ENCODE data around the gene KCNMB1.
A peak's percentile ranks its signal among the peaks of the same experiment; 100 is the strongest.

Gene KCNMB1

GRCh38 chr5:170423692-170424091, 34.5 kb upstream of the KCNMB1 start:
- Histone ChIP-seq H3K27ac (ENCODE audit: low read depth, low read length) (no peak overlapping the region), H3K4me2 (ENCODE audit: low read length) (no peak overlapping the region), H3K79me2 (ENCODE audit: control insufficient read depth, low read length) (no peaks in the 10 kb centered on the region), H3K9me3 (ENCODE audit: control insufficient read depth, insufficient read depth, low read length) (no peaks in the 10 kb centered on the region), H4K20me1 (ENCODE audit: control insufficient read depth, insufficient read depth, low read depth, low read length) (no peaks in the 10 kb centered on the region), H3K4me1 (ENCODE audit: control insufficient read depth, low read length) (no peaks in the 10 kb centered on the region), H3K9me2 (replicated peaks; ENCODE audit: control insufficient read depth, low read length) (no peaks in the 10 kb centered on the region), H3K36me3 (ENCODE audit: control insufficient read depth, low read length) (no peaks in the 10 kb centered on the region), H3F3A (ENCODE audit: control insufficient read depth, insufficient read depth) (no peaks in the 10 kb centered on the region), H3K4me3 (ENCODE audit: low read length) (no peak overlapping the region), H3K27me3 (ENCODE audit: control insufficient read depth, low read length) (peaks cover 19% of the 10 kb centered on the region)
- no peak for TF ChIP-seq EZH2phosphoT487 (IDR thresholded peaks at IDR 0.05; ENCODE audit: borderline replicate concordance, low read length)
- TF ChIP-seq, protein P1, sequence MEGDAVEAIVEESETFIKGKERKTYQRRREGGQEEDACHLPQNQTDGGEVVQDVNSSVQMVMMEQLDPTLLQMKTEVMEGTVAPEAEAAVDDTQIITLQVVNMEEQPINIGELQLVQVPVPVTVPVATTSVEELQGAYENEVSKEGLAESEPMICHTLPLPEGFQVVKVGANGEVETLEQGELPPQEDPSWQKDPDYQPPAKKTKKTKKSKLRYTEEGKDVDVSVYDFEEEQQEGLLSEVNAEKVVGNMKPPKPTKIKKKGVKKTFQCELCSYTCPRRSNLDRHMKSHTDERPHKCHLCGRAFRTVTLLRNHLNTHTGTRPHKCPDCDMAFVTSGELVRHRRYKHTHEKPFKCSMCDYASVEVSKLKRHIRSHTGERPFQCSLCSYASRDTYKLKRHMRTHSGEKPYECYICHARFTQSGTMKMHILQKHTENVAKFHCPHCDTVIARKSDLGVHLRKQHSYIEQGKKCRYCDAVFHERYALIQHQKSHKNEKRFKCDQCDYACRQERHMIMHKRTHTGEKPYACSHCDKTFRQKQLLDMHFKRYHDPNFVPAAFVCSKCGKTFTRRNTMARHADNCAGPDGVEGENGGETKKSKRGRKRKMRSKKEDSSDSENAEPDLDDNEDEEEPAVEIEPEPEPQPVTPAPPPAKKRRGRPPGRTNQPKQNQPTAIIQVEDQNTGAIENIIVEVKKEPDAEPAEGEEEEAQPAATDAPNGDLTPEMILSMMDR (IDR thresholded peaks at IDR 0.05; ENCODE audit: low read depth, low read length, poor library complexity, severe bottlenecking), result no peak

GRCh38 chr5:170421826-170422225, 32.7 kb upstream of the KCNMB1 start:
- no peaks in the 10 kb centered on the region for H3K36me3 ChIP-seq (ENCODE audit: control insufficient read depth, low read length)
- H3F3A ChIP-seq (ENCODE audit: control insufficient read depth, insufficient read depth), result no peaks in the 10 kb centered on the region
- H3K4me2 ChIP-seq (ENCODE audit: low read length), result no peak overlapping the region
- TF ChIP-seq, protein P1 (IDR thresholded peaks at IDR 0.05; ENCODE audit: low read depth, low read length, poor library complexity, severe bottlenecking), result no peak
- no peak for TF ChIP-seq EZH2phosphoT487 (IDR thresholded peaks at IDR 0.05; ENCODE audit: borderline replicate concordance, low read length)
- H3K4me1 ChIP-seq (ENCODE audit: control insufficient read depth, low read length), result no peaks in the 10 kb centered on the region
- no peaks in the 10 kb centered on the region for H3K79me2 ChIP-seq (ENCODE audit: control insufficient read depth, low read length)
- H3K27me3 ChIP-seq (ENCODE audit: control insufficient read depth, low read length), result peaks cover 19% of the 10 kb centered on the region
- H3K9me2 ChIP-seq (replicated peaks; ENCODE audit: control insufficient read depth, low read length), result no peaks in the 10 kb centered on the region
- H3K4me3 ChIP-seq (ENCODE audit: low read length), result no peak overlapping the region
- H3K9me3 ChIP-seq (ENCODE audit: control insufficient read depth, insufficient read depth, low read length), result no peaks in the 10 kb centered on the region
- H3K27ac ChIP-seq (ENCODE audit: low read depth, low read length), result no peak overlapping the region
- H4K20me1 ChIP-seq (ENCODE audit: control insufficient read depth, insufficient read depth, low read depth, low read length), result no peaks in the 10 kb centered on the region

- no peaks in the 10 kb centered on the region for H3F3A ChIP-seq (ENCODE audit: control insufficient read depth, insufficient read depth)
- H3K4me3 ChIP-seq (ENCODE audit: low read length), result no peak overlapping the region
- no peaks in the 10 kb centered on the region for H3K4me1 ChIP-seq (ENCODE audit: control insufficient read depth, low read length)
- no peak for TF ChIP-seq EZH2phosphoT487 (IDR thresholded peaks at IDR 0.05; ENCODE audit: borderline replicate concordance, low read length)
- TF ChIP-seq, protein P1 (IDR thresholded peaks at IDR 0.05; ENCODE audit: low read depth, low read length, poor library complexity, severe bottlenecking), result peak; percentile 85
- H3K36me3 ChIP-seq (ENCODE audit: control insufficient read depth, low read length), result no peaks in the 10 kb centered on the region
- no peaks in the 10 kb centered on the region for H3K9me3 ChIP-seq (ENCODE audit: control insufficient read depth, insufficient read depth, low read length)
- H3K79me2 ChIP-seq (ENCODE audit: control insufficient read depth, low read length), result no peaks in the 10 kb centered on the region
- H3K27me3 ChIP-seq (ENCODE audit: control insufficient read depth, low read length), result peaks cover 19% of the 10 kb centered on the region
- H3K27ac ChIP-seq (ENCODE audit: low read depth, low read length), result no peak overlapping the region
- H4K20me1 ChIP-seq (ENCODE audit: control insufficient read depth, insufficient read depth, low read depth, low read length), result no peaks in the 10 kb centered on the region
- no peaks in the 10 kb centered on the region for H3K9me2 ChIP-seq (replicated peaks; ENCODE audit: control insufficient read depth, low read length)
- H3K4me2 ChIP-seq (ENCODE audit: low read length), result no peak overlapping the region
These were observed 31.7 kb upstream of the KCNMB1 start for GRCh38 chr5:170420806-170421412.
